Aorta (tissue), 5 donors: Measurements from ENCODE around the gene ZDHHC8. TPM values are rescaled to one million over a fixed set of nuclear protein-coding genes. Genes with fewer than 3 reads are reported as not detected.

Experiments
- ATAC-seq: fragments of 200-7000 bp; cut with Tn5 transposase; one replicate; pipeline ENCODE4 v1.9.1; 2022; ENCODE audit warnings: moderate library complexity; ENCODE audit not compliant: low FRiP score
- DNase-seq, 2 donors: peaks; one replicate each; pipeline ENCODE4 v3.0.0-alpha.2; 2020
- H3K27ac ChIP-seq, 2 donors: one replicate each; pipeline ENCODE4 v1.5.1; 2013; ENCODE audit warnings: low read length in 2 of 2, mild to moderate bottlenecking in 2 of 2, moderate library complexity in 2 of 2, control low read depth in 1 of 2, inconsistent platforms in 1 of 2, low read depth in 1 of 2
- H3K27me3 ChIP-seq, 2 donors: one replicate each; pipeline ENCODE4 v1.6.1; 2013; ENCODE audit warnings: control low read depth in 1 of 2, low read length in 1 of 2, mild to moderate bottlenecking in 1 of 2, moderate library complexity in 1 of 2; ENCODE audit not compliant: insufficient read depth in 2 of 2, control insufficient read depth in 1 of 2
- H3K36me3 ChIP-seq, 2 donors: one replicate each; pipeline ENCODE4 v1.6.1; 2013; ENCODE audit warnings: control low read depth in 1 of 2, low read length in 1 of 2, mild to moderate bottlenecking in 1 of 2; ENCODE audit not compliant: insufficient read depth in 2 of 2, control insufficient read depth in 1 of 2
- H3K4me1 ChIP-seq, 2 donors: one replicate each; pipeline ENCODE4 v1.6.1; 2013; ENCODE audit warnings: low read length in 2 of 2, control low read depth in 1 of 2, mild to moderate bottlenecking in 1 of 2, moderate library complexity in 1 of 2; ENCODE audit not compliant: insufficient read depth in 2 of 2, control insufficient read depth in 1 of 2
- H3K4me3 ChIP-seq, 2 donors: one replicate each; pipeline ENCODE4 v1.5.1; 2013; ENCODE audit warnings: low read length in 2 of 2, control low read depth in 1 of 2, mild to moderate bottlenecking in 1 of 2
- H3K9me3 ChIP-seq: one replicate; pipeline ENCODE4 v1.6.1; 2013; ENCODE audit warnings: mild to moderate bottlenecking, low read length; ENCODE audit not compliant: control insufficient read depth
- WGBS, 2 donors: extraction: QIAGEN DNeasy Blood & Tissue Kit; methylation state at CpG; one replicate each; pipeline ENCODE4 v1.1.7; 2013; 5-methylcytosine and 5-hydroxymethylcytosine counted together
- intact Hi-C, 2 donors: fragments of 100-400 bp; cut with DNase I; formaldehyde crosslinking; loops; one replicate each; pipeline versions ENCODE4 v1.14.2 to v1.15.0; 2022
- microRNA-seq, 2 donors: library from miRNA; unstranded; fragments of <30 nt; microRNA quantifications; one replicate each; pipeline ENCODE4 v1.2.0, GENCODE V29; 2020
- polyA plus RNA-seq, 2 donors: library from polyadenylated mRNA; stranded (reverse); fragments of 200-250 nt; gene quantifications; one replicate each; pipeline ENCODE4 v1.2.3, GENCODE V29; 2013
- total RNA-seq, 2 donors: library from RNA; stranded (reverse); fragmentation: NEBNext Ultra II Directional; extraction: Animal tissue kit (Norgen Biotek cat#: 25700); gene quantifications; one replicate each; pipeline ENCODE4 v1.2.1, GENCODE V29; 2021
- donor health status: healthy with polysubstance abuse.
- donor health status: Bipolar disorder and iron deficiency.
- donor health status: DM: no; HTN: no; CAD: no.
- donor health status: DM: no; HTN: no; CAD: no.
- donor health status: DM: yes; HTN: yes; CAD: no.

ZDHHC8 gene
- total and polyA plus RNA-seq, 4 donors = 6.3 to 71.9 (median 46.5) TPM

- Histone ChIP-seq H3K4me3 (no peak overlapping the region), H3K9me3 (no peaks in the 10 kb centered on the region), H3K36me3 (no peaks in the 10 kb centered on the region), H3K27ac (no peak overlapping the region), H3K27me3 (no peaks in the 10 kb centered on the region), H3K4me1 (no peaks in the 10 kb centered on the region)
- intact Hi-C loops = no loop called here
- no peak for DNase-seq
- ATAC-seq = no peak
- 87 to 93% methylated on average over 9 to 10 of the region's 10 CpGs for WGBS, 2 donors
These were observed 60.8 kb downstream of the ZDHHC8 start for GRCh38 chr22:20192293-20192971.

- Histone ChIP-seq H3K36me3 (no peaks in the 10 kb centered on the region), H3K4me3 (no peak overlapping the region), H3K4me1 (no peaks in the 10 kb centered on the region), H3K27ac (no peak overlapping the region), H3K27me3 (no peaks in the 10 kb centered on the region), H3K9me3 (no peaks in the 10 kb centered on the region)
- WGBS, 2 donors = 88% methylated on average over 20 of the region's 20 CpGs
- intact Hi-C loops = no loop called here
- DNase-seq (no peak), ATAC-seq (no peak)
These were observed 61.6 kb downstream of the ZDHHC8 start for GRCh38 chr22:20192972-20193760.

GRCh38 chr22:20193761-20194494, 62.3 kb downstream of the ZDHHC8 start:
- intact Hi-C loops = no loop called here
- H3K36me3 ChIP-seq = no peaks in the 10 kb centered on the region
- no peaks in the 10 kb centered on the region for H3K4me1 ChIP-seq
- H3K4me3 ChIP-seq = no peak overlapping the region
- H3K27me3 ChIP-seq = no peaks in the 10 kb centered on the region
- no peak for DNase-seq
- no peak for ATAC-seq
- WGBS, 2 donors = 86 to 87% methylated on average over 17 of the region's 17 CpGs
- no peak overlapping the region for H3K27ac ChIP-seq
- no peaks in the 10 kb centered on the region for H3K9me3 ChIP-seq

- 81 to 90% methylated on average over 13 to 15 of the region's 15 CpGs for WGBS, 2 donors
- H3K27ac ChIP-seq = no peak overlapping the region
- ATAC-seq = no peak
- no peak overlapping the region for H3K4me3 ChIP-seq
- no peak for DNase-seq
- H3K9me3 ChIP-seq = no peaks in the 10 kb centered on the region
- no peaks in the 10 kb centered on the region for H3K36me3 ChIP-seq
- intact Hi-C loops = no loop called here
- no peaks in the 10 kb centered on the region for H3K27me3 ChIP-seq
- H3K4me1 ChIP-seq = no peaks in the 10 kb centered on the region
These were observed 63.3 kb downstream of the ZDHHC8 start for GRCh38 chr22:20194681-20195593.

- H3K27me3 ChIP-seq = no peaks in the 10 kb centered on the region
- no peaks in the 10 kb centered on the region for H3K4me1 ChIP-seq
- H3K27ac ChIP-seq = no peak overlapping the region
- intact Hi-C loops = no loop called here
- no peaks in the 10 kb centered on the region for H3K36me3 ChIP-seq
- no peak overlapping the region for H3K4me3 ChIP-seq
- WGBS, 2 donors = 89 to 91% methylated on average over 19 of the region's 19 CpGs
- ATAC-seq (no peak), DNase-seq (no peak)
- no peaks in the 10 kb centered on the region for H3K9me3 ChIP-seq
These were observed 64.7 kb downstream of the ZDHHC8 start for GRCh38 chr22:20196094-20196842.

Small RNAs within 50 kb of the gene (microRNA-seq; reads per million reads assigned to microRNA genes)
- gene MIR6816 = 0 to 0.60 reads per million in 2 donors

Other genes starting within 250 kb of the ZDHHC8 start
- gene COMT, start 190.0 kb upstream of the ZDHHC8 start, total RNA-seq = 100 to 1,000 TPM; 101 to 111 TPM
- gene COMT, start 190.0 kb upstream of the ZDHHC8 start, polyA plus RNA-seq = 100 to 1,000 TPM in 1 of 2 donors, 10 to 100 TPM in 1; 96.7 to 176 TPM
- 10 to 100 TPM; 21.0 to 29.5 TPM for gene TXNRD2, start 190.0 kb upstream of the ZDHHC8 start, total RNA-seq
- gene TXNRD2, start 190.0 kb upstream of the ZDHHC8 start, polyA plus RNA-seq = 10 to 100 TPM; 13.3 to 59.0 TPM
- 10 to 100 TPM; 59.7 to 64.4 TPM for gene ARVCF, start 115.0 kb upstream of the ZDHHC8 start, total RNA-seq
- gene ARVCF, start 115.0 kb upstream of the ZDHHC8 start, polyA plus RNA-seq = 100 to 1,000 TPM in 1 of 2 donors, 10 to 100 TPM in 1; 15.4 to 102 TPM
- gene TANGO2, start 110.7 kb upstream of the ZDHHC8 start, total RNA-seq = 10 to 100 TPM; 35.2 to 45.3 TPM
- 10 to 100 TPM; 24.8 to 38.0 TPM for gene TANGO2, start 110.7 kb upstream of the ZDHHC8 start, polyA plus RNA-seq
- 10 to 100 TPM; 31.9 to 43.9 TPM for gene DGCR8, start 51.6 kb upstream of the ZDHHC8 start, total RNA-seq
- gene DGCR8, start 51.6 kb upstream of the ZDHHC8 start, polyA plus RNA-seq = 10 to 100 TPM in 1 of 2 donors, 1 to 10 TPM in 1; 5.5 to 22.5 TPM
- gene RANBP1, start 15.7 kb upstream of the ZDHHC8 start, total RNA-seq = 10 to 100 TPM; 49.8 to 54.7 TPM
- 10 to 100 TPM; 57.6 to 75.0 TPM for gene RANBP1, start 15.7 kb upstream of the ZDHHC8 start, polyA plus RNA-seq
- gene TRMT2A, start 14.6 kb upstream of the ZDHHC8 start, total RNA-seq = 10 to 100 TPM; 42.5 to 49.8 TPM
- gene TRMT2A, start 14.6 kb upstream of the ZDHHC8 start, polyA plus RNA-seq = 100 to 1,000 TPM in 1 of 2 donors, 10 to 100 TPM in 1; 15.9 to 152 TPM
- 1 to 10 TPM in 1 of 2 donors, under 1 TPM in 1; 0.78 to 4.0 TPM for gene CCDC188, start 19.3 kb downstream of the ZDHHC8 start, total RNA-seq
- not detected for gene CCDC188, start 19.3 kb downstream of the ZDHHC8 start, polyA plus RNA-seq
- gene RTN4R, start 136.5 kb downstream of the ZDHHC8 start, total RNA-seq = 1 to 10 TPM; 1.3 to 2.7 TPM
- gene RTN4R, start 136.5 kb downstream of the ZDHHC8 start, polyA plus RNA-seq = under 1 TPM; 0.05 to 0.75 TPM
- gene DGCR6L, start 188.3 kb downstream of the ZDHHC8 start, total RNA-seq = 10 to 100 TPM; 24.1 to 32.3 TPM
- 10 to 100 TPM; 70.0 to 73.5 TPM for gene DGCR6L, start 188.3 kb downstream of the ZDHHC8 start, polyA plus RNA-seq